ENCODE measurements around the gene PRKCSH.
"Not testable (repeated sequence)": the region's sequence is repeated elsewhere in the genome, so short reads cannot be mapped to it uniquely, and the experiment has no call there.

PRKCSH gene

GRCh38 chr19:11420429-11421370 is 14.7 kb upstream of the PRKCSH start:
- no peak for DNase-seq

- DNase-seq, result no peak
These were observed 13.9 kb upstream of the PRKCSH start for GRCh38 chr19:11421371-11422098.

GRCh38 chr19:11422163-11423065 is 13.0 kb upstream of the PRKCSH start:
- no peak for DNase-seq

GRCh38 chr19:11423164-11423790 is 12.2 kb upstream of the PRKCSH start:
- no peak for DNase-seq

GRCh38 chr19:11423791-11424181 is 11.6 kb upstream of the PRKCSH start:
- DNase-seq, result no peak

- no peak for DNase-seq
These were observed 9.5 kb upstream of the PRKCSH start for GRCh38 chr19:11425719-11426457.

- no peak for DNase-seq
These were observed 8.8 kb upstream of the PRKCSH start for GRCh38 chr19:11426656-11427055.

GRCh38 chr19:11433526-11433925 is 1.9 kb upstream of the PRKCSH start:
- DNase-seq, result not testable (repeated sequence)

- no peak for DNase-seq
These were observed 755 bp upstream of the PRKCSH start for GRCh38 chr19:11434703-11435056.

GRCh38 chr19:11435833-11436313 is 438 bp downstream of the PRKCSH start:
- no peak for DNase-seq

GRCh38 chr19:11437955-11438354 is 2.5 kb downstream of the PRKCSH start:
- no peak for DNase-seq

GRCh38 chr19:11444059-11444458 is 8.6 kb downstream of the PRKCSH start:
- no peak for DNase-seq

GRCh38 chr19:11445141-11445540 is 9.7 kb downstream of the PRKCSH start:
- no peak for DNase-seq

- no peak for DNase-seq
These were observed 10.8 kb downstream of the PRKCSH start for GRCh38 chr19:11446271-11446651.

- no peak for DNase-seq
These were observed 11.3 kb downstream of the PRKCSH start for GRCh38 chr19:11446652-11447301.

- no peak for DNase-seq
These were observed 12.2 kb downstream of the PRKCSH start for GRCh38 chr19:11447347-11448262.

GRCh38 chr19:11448410-11448809 is 13.0 kb downstream of the PRKCSH start:
- no peak for DNase-seq

GRCh38 chr19:11448923-11449554 is 13.6 kb downstream of the PRKCSH start:
- no peak for DNase-seq

- DNase-seq, result no peak
These were observed 15.3 kb downstream of the PRKCSH start for GRCh38 chr19:11450570-11451326.

All from NCI-H524 treated with DMSO at 0.1 percent for 48 hours (cell line).